HG02870 (cell line): Measurements from ENCODE around the gene RPL36A.

Experiments used
- ATAC-seq: cut with Tn5 transposase; IDR thresholded peaks from one replicate; pipeline ENCODE4 v1.9.1; 2021; ENCODE audit warnings: mild to moderate bottlenecking, moderate library complexity; ENCODE audit not compliant: unreplicated experiment

The RPL36A gene

DNA sequence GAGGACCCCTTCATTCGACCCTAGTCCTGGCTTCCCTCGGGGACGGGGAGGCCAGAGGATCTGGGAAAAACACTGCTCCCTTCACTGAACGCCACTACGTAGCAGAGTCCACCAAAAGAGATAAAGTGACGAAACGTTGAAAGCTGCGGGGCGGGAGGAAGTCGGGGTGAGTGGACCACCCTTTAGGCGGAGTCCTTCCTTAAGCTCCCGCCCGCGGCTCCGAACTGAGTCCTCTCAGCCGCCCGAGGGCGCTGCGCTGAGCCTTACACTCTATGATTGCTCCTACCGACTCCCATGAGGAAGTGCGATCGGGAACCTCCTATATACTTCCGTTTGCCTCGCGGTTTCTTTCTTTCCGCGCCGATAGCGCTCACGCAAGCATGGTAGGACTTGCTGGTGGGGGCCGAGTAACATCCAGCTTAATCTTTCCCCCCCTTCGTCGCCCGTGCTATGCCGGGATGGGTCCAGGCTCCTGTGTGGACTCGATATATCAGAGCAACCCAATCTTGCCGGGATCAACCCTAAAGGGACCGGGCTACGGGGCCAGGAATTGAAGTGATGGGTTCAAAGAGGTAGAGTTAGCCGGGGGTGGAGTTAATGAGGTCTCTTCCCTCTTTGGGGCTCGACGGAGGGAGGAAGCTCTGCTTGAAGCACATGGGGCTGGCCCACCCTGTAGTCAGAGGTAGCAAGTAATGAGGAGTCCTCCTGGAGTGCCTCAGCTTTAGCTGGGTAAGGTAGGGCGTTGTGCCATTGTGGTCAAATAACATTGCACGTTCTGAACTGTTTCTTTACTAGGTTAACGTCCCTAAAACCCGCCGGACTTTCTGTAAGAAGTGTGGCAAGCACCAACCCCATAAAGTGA is at the start of gene RPL36A:
TSS of gene RPL36A (plus strand) at position 348 of the 862 bp plus-strand sequence. CDS start at position 381, 33 bp downstream.
- ATAC-seq: peak; percentile 69

DNA sequence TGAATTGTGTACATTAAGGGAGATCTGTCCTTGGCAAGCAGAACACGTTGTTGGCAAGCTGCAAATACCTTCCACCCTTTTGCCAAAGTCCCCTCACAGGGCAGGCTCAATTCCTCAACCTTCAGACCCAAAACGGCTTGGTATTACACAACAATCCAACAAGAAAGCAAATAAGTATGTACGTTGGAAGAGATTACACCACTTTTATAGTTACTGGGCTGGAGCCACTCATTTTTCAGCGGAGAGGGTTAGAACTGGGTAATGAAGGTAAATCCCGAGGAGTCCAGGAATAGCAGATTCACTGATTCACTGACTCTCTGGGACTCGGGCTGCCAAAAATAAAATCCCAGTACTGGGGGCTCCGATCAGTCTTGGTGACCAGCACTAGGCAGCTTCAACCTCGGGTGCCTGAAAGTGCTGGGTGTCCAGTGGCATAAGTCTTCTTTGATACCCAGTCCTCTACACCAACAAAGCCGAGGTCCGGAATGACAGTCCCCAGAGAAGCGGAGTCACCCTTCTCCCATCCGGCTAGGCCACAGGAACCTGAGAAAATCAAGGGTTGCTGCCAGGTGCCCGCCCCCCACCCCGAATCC is 42.9 kb upstream of the RPL36A start:
- ATAC-seq: no peak

DNA sequence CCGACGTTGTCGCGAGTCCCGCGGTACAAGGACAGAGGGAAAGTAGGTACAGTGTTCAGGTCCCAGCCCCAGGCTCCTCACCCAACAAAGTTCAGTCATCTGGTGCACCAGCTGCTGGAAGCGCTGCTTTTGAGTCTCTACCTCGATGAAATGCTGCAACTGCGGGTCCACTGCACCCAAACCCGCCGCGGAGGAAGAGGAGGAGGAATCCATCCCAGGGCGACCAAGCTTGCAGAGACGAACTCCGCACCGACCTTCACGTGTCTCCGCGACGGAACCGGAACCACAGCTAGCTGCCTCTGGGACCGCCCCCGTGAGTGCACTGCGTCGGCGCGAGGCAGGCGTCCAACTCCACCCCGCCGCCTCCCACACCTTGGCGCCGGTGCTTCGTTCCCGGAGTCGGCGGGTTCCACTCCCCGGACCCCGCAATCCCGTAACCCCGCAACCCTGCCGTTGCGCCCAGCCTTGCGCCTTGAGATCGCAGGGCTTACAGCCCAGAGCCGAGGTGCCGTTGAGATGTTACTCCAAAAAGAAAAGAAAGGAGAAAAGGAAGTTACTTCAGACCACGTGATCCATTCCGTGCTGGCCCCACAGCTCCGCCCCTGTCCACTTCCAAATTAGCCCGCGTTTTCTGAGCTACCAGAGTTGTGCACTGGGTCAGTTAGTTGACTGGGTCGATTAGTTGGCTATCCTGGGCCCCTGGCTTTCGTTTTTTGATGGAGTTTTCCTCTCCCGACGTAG is 42.2 kb upstream of the RPL36A start, which contains the start of gene TIMM8A:
TSS of gene TIMM8A (minus strand) at position 291 of the 741 bp plus-strand sequence. CDS start at position 213, 78 bp downstream.
- peak; percentile 95 for ATAC-seq

DNA sequence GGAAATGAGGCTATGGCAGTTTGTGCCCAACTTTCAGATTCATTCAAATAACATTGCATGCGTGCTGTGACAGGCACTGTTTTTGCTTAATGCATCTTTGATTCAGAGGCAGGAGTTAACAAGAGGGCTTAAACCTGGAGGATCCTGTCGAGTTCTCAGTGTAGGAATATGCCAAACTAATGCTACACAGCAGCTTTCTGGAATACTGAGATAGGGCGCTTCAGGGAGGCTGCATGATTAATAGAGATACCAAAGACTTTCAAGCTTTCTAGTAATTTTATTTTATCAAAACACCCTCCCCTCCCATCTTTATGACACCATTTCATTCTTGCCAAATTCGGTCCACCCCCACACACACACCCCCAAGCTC is 41.6 kb upstream of the RPL36A start:
- ATAC-seq: peak; percentile 4

DNA sequence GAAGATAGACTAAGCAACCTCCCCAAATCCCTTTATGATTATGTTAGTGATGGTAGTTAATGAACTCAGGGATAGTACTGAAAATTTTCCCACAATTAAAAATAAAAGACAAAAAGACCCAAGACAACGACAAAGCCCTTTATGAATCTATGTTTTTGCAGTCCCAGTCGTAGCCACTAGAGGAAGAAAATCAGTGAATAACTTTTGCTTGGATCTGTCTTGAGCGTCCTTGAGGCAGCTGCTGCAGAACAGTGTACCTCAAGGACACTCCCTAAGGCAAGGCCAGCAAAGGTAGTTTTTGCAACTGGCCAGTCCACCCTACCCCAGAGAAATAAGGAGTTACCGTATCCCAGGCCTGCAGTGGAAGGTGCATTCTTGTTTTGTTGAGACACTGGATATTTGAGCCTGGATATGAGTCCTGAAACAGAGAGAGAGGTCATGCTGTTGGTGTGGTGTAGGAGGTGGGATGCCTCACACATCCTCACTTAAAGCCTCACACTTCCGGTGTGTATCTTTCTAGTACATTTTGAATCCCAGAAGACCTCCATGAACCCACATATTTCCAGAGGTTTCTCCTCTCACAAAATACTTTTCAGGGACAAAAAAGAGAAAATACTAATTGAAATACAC is 33.5 kb upstream of the RPL36A start:
- ATAC-seq: peak; percentile 65

DNA sequence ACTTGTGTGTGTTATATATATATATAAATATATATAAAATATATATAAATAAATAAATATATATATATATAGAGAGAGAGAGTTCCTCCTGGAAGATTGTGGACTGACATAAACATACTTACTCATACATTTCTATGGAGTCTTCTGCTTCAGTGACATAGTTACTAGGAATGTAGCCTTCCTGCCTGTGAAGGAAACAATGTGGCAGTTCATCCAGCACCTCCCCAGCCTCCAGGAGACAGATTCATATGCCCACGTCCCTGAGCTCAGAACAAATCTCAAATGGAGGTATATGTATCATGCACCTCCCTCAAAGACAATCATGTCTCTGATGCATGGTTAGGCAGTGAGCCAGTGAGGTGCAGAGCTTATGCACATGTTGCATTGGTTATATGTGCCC is 30.8 kb upstream of the RPL36A start:
- no peak for ATAC-seq

DNA sequence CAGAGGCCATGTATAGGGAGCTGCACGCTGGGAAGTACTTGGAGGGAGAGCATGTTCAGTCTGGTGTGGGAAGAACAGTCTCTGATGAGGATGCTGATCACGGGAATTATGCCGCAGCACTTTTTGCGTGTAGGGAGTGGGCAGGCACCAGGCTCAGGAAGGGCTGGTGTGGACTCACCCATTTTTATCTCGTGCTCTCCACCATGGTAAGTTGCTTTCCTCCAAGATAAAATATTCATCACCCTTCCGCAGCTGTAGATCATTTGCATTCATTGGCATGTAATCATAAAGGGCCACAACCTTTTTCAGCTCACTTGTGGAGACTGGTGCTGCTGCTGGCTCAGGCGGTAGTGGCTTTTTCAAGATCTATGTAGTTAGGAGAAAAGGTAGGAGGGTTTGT is 30.4 kb upstream of the RPL36A start:
- ATAC-seq: no peak

DNA sequence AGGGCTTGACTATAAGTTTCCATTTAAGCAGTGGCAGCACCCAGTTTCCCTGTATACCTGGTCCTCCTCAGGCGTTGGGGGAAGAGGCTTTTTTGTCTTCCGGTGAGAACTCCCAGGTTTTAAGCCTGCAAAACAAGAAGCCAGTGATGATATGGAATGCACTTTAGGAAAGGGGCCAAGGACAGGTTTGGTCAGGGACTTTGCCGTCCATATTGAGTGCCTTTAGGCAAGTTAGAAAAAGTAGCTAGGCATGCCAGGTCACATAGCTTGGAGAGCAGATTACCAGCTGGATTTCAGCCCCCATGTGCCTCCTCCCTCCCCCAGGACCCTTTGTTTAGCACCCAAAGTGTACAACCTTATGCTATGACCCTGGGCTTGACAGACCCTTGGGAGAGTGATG is 28.7 kb upstream of the RPL36A start:
- no peak for ATAC-seq

DNA sequence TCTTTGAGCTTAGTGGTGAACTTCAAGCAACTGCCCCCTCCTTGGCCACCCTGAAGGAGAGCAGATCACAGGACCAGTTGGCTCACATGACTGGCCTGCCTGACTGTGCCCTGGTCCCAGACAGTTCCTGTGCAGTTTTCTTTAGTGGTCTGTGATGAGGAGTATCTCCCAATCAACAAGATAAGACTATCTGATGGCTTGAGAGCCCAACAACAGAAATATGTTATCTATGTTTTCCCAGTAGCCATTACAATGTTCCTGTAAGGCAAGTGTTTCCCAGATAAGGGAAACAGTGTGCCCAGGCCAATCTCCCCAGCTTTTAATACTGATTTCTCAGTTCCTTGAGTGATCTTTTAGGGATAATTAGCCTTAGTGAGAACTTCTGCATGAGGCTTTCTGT is 28.1 kb upstream of the RPL36A start:
- ATAC-seq: no peak

DNA sequence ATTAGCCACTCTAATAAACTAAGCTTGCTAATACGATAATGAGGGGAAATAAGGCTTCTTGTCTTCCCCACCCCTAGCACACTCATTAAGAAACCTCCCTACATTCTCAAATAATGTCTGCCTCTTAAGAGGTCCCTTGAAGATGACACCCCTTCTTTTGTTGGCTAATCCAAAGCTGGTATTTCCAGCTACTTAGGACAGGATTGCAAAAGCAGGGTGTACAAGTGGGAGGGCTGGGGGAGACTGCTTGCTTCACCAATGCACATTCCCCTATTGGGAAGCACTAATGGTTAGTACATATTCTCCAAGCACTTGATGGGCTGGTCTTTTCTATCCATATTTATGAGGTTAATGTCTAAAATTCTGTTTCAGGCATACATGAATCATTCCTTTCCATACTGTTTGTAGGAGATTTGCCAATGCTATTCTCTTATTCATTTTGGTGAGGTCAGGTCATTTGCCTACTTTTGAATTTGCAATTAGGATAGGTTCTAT is 25.5 kb upstream of the RPL36A start:
- no peak for ATAC-seq

DNA sequence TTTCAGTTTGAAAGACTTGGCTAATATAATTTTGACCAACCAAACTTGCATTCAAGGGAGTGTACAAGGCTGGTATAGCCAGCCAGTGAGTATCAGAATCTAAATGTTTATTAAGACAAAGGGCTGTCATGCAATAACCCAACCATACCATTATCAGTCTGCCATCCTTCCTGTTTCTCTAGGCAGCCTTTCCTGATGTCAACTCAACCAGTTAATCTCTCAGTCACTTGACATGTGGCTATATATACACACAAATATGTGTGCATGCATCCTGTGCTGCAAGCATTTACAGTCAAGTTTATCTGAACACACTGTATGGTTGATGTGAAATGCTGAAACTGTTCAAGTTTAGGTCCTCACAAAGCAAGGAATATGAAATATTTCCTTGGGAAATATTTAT is 22.0 kb upstream of the RPL36A start:
- no peak for ATAC-seq

DNA sequence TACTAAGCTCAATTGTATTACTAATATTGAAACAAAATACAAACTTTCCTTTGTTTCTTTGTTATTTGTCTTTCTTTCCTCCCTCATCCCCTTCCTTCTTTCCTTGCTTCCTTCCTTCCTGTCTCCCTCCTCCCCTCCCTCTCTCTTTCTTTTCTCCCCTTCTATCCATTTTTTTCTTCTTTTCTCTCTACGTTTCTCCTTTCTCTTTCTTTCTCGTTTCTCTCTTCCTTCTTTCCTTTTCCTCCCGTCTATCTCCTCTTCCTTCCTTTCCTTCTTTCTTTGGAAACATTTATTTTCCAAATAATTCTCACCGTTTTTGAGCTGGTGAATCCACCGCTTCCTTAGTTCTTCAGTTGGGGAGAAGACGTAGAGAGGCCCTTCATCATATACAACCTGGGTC is 21.1 kb upstream of the RPL36A start:
- no peak for ATAC-seq

DNA sequence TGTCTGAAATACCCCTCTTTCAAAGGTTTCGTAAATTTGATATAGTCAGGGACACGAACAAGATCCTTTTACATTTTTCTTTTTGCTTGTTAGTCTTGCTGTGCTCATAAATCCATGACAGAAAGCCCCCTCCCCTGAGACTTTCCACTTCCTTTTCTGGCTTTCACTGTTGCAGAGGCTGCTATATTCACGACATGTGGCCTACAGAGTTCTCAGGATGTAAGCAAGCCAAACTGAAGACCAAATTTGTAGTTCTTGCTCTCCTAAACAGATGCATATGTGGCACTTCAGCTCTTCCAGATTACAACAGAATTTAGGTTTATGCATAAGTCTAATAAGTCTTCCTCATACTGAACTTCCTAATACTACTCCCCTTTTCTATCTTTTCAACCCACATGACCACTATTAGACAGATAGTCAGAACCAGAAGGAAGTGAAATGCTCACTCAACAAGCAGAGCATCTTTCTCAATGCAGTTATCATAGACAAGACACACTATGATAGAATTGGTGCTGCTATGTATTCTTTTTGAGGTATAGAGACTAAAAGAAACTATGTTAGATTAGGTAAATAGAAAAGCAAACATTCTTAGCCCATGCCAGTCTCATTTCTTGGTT is 19.8 kb upstream of the RPL36A start:
- peak; percentile 83 for ATAC-seq

DNA sequence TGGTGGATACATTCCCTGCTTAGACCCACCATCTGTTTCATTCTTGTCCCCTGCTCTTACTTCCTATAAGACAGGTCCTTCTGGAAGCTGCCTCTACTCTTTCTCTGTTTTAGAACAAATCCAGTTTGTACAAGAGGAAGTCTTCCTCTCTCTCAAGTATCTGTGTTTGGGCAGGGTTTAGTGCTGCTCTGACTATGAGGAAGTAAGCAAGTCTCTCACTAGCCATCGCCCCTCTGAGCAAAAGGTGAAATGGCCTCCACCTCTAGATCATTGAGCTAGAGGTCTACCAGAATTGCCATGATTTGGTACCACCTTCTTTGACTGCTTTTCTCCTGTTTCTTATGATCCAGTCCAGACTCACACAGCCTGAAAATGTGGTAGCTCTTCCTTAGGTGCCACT is 13.3 kb upstream of the RPL36A start:
- ATAC-seq: peak; percentile 44

DNA sequence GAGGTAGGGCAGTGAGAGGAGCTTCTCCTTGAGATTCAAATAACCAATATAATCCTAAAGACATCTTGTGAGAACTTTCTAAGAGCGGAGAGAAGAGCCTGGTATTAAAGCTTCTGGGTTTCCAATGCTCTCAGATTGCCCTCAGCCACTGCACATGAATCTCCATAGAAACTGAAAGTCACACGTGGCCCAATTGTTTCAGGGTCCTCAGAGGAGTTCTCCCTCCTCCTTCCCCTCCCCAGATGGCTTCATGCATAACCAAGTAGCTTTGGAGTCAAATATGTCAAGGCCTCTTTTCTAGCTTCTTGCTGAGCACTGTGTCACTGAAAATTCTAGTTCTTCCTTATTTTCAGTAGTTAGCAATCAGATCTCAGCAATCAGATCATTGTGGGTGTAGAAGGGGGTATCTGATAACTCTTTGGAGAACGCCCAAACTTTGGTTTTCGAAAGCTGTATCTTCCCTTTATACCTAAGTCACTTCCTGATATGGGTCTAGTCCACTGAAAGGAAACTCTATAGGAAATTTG is 7.1 kb upstream of the RPL36A start:
- ATAC-seq: peak; percentile 63

DNA sequence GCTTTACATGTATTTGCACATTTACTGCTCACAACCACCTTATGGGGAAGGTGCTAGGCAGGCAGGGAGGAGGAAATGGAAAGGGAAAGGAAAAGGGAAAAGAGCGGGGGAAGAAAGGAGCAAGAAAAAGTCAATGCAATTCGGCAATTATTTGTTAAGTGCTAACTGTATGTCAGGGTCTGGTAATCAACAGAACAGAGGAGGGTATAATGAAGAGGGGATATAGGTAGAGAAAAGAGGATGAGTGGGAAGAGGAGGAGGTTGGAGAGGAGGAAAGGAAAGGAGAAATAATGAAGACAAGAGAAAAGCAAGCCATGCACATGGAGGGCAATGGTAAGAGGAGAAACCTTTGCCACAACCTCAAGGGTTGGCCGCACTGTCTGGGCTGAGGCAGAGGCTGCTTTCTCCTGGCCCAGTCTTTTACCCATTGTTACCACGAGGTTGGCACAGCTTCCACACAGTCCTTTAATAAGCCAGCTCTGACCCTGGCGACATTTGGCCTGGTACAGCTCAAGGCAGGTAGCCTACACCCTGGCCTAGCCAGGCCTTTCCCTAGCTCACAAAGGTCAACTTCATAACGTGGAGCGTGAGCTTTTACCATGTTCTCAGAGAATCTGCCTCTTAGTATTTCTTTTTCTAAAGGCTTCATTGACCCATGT is 5.7 kb upstream of the RPL36A start:
- no peak for ATAC-seq

DNA sequence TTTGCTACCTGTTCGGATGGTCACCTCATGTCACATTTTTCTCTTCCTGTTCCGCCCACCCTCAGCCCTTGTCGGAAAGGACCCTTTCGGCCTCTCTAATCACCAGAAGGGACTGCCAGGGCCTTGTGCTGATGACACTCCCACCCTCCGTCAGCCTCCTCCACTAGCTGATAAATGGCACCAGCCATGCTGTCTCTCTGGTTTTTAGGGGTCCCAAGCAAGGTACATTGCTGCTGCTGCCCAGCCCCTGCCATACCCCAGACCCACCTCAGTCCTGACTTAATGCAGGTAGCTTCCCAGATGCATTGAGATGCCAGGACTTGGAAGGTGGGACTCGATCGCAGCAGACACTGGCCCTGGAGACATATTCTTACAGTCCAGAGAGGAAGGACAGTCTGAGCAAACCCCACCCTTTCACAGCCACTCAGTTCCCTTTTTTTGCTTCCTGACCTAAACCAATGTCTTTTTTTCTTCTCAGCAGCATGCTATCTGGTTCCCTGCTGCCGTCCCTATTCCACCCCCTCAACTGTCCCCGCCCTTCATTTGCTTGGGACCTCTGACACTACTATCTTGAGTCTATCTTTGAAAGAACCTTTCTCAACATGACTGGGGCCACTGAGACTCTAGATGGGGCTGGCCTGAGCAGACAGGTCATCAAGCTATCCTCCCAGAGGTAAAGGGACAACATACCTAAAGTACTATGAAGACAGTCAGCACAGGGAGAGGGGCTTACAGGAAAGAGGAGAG is 4.8 kb upstream of the RPL36A start, which contains the start of gene BTK:
TSS of gene BTK (minus strand) at position 397 of the 747 bp plus-strand sequence. CDS start 10,907 bp downstream, outside the sequence.
- peak; percentile 63 for ATAC-seq

DNA sequence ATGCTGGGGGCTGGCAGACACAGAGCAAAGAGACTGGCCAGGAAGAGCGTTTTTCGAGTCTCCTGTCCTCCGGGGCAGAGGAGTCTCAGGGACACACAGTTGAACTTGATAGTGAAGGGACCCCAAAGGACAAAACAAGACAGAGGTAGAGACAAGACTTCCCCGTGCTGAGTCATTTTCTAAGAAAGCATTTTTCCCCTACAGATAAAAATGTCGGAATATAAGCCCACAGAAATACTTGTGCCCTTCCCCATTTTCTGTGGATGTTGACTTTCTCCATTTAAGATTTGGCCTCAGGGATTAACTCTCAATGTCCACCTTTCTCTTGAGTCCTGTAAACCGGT is 4.3 kb upstream of the RPL36A start:
- ATAC-seq: no peak

DNA sequence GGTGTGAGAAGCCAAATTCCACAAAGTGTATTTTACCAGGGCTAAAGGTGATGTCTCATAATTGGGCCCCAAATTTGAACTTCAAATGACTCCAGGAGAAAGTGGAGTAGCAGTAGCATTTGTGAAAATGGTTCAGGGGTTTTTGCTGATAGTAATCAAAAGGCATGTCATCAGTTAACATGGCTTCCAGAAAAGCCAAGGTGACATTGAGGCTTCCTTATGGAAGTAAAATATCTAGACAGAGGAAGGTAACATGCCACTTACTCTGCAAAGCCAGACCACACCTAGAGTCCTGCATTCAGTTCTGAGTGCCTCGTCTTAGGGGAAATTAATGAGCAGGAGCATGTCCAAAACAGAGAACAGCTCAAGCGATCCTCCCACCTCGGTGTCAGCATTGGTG is 2.2 kb upstream of the RPL36A start:
- ATAC-seq: no peak
